Measurements from ENCODE around the gene FOSL2.

The FOSL2 gene

DNA sequence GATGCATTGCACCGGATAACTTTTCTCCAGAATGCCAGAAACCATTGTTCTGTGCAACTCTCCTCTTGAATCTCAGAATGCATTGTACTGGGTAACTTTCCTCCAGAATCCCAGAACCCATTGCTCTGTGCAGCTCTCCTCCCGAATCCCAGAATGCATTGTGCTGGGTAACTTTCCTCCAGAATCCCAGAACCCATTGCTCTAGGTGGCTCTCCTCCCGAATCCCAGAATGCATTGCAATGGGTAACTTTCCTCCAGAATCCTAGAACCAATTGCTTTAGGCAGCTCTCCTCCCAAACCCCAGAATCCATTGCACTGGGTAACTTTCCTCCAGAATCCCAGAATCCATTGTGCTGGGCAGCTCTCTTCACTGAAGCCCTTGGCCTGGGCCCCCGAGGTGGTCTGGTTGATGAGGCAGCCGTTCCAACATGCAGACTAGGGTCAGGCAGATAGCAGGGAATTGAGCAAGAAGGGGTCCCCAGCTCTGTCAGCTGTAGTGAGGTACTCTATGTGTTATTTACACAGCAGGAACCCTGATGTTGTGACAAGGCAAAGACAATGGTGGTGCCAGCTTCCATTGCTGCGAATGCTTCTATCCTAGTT lies 9.4 kb downstream of the FOSL2 start:
- H3K4me3 ChIP-seq (ENCODE audit: low read depth, low read length) = no peak overlapping the region
- no peak for DNase-seq (ENCODE audit: low read depth)
- TF ChIP-seq, protein P1, sequence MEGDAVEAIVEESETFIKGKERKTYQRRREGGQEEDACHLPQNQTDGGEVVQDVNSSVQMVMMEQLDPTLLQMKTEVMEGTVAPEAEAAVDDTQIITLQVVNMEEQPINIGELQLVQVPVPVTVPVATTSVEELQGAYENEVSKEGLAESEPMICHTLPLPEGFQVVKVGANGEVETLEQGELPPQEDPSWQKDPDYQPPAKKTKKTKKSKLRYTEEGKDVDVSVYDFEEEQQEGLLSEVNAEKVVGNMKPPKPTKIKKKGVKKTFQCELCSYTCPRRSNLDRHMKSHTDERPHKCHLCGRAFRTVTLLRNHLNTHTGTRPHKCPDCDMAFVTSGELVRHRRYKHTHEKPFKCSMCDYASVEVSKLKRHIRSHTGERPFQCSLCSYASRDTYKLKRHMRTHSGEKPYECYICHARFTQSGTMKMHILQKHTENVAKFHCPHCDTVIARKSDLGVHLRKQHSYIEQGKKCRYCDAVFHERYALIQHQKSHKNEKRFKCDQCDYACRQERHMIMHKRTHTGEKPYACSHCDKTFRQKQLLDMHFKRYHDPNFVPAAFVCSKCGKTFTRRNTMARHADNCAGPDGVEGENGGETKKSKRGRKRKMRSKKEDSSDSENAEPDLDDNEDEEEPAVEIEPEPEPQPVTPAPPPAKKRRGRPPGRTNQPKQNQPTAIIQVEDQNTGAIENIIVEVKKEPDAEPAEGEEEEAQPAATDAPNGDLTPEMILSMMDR (IDR thresholded peaks at IDR 0.05; ENCODE audit: insufficient read depth, low read depth, low read length, missing control alignments) = no peak

- DNase-seq (ENCODE audit: low read depth) = no peak
- TF ChIP-seq, protein P1 (IDR thresholded peaks at IDR 0.05; ENCODE audit: insufficient read depth, low read depth, low read length, missing control alignments) = no peak
- H3K4me3 ChIP-seq (ENCODE audit: low read depth, low read length) = no peak overlapping the region
These were observed 10.8 kb downstream of the FOSL2 start for GRCh38 chr2:28403370-28403956.

DNA sequence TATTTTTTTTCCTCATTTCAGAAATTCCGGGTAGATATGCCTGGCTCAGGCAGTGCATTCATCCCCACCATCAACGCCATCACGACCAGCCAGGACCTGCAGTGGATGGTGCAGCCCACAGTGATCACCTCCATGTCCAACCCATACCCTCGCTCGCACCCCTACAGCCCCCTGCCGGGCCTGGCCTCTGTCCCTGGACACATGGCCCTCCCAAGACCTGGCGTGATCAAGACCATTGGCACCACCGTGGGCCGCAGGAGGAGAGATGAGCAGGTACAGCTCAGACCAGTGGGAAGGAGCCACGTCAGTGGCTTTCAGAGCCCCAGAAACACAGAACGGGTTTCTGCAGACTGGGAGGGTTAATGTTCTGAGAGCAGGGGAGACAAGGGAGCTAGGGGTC lies 11.4 kb downstream of the FOSL2 start:
- H3K4me3 ChIP-seq (ENCODE audit: low read depth, low read length) = no peak overlapping the region
- no peak for DNase-seq (ENCODE audit: low read depth)
- TF ChIP-seq, protein P1 (IDR thresholded peaks at IDR 0.05; ENCODE audit: insufficient read depth, low read depth, low read length, missing control alignments) = no peak

DNA sequence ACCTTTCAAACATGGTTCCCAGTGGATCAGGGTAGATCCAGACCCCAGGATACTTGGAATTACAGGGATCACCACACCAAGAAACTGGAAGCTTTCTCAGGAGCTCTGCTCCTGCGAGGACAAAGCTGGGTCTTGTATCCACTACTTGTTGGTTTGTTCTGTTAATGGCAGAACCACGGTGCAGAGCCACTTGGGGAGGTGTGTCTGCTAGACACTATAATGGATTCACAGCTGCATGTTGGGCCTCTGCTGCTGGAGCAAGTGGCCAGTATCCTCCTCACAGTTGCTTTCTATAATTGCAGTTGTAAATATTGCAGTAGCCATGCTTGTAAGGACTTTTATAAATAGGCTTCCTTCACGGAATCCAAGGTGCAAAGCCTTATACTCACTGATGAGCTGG lies 12.9 kb downstream of the FOSL2 start:
- no peak for DNase-seq (ENCODE audit: low read depth)
- TF ChIP-seq, protein P1 (IDR thresholded peaks at IDR 0.05; ENCODE audit: insufficient read depth, low read depth, low read length, missing control alignments) = no peak
- H3K4me3 ChIP-seq (ENCODE audit: low read depth, low read length) = no peak overlapping the region

DNA sequence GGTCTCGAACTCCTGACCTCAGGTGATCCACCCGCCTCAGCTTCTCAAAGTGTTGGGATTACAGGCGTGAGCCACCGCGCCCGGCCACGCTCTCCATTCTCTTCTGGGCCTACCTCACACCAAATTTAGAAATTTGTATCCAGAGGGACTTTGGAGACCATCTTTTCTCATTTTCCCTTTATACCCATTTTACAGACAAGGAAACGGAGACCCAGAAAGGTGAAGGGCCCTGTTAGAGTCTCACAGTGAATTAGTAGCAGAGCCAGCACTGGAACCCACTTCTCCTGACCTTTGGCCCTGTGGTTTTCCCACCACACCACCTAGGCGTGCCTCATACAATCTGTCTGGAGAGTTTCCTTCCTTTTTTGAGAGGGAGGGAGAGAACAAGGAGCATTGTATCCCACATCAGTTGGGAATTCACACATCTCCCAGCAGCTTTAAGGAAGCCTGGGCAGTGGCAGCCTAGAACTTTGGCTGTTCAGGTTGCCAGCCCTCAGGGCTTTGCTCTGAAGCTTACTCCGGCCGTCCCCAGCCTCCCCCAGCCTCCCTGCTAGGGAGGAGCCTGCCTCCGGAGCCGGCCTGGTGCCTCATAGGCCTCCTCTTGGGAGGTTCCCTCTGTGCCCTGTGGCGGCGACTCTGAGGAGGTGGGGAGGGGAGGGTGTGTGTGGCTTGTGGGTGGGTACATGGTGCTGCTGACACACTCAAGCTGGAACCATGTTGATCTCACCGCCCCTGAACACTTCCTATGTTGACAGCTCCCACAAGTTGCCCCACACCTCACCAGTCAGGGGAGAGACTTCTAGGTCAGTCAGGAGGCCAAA lies 13.8 kb downstream of the FOSL2 start:
- TF ChIP-seq, protein P1 (IDR thresholded peaks at IDR 0.05; ENCODE audit: insufficient read depth, low read depth, low read length, missing control alignments) = no peak
- no peak for DNase-seq (ENCODE audit: low read depth)

GRCh38 chr2:28407131-28407975 lies 14.7 kb downstream of the FOSL2 start:
- H3K4me3 ChIP-seq (ENCODE audit: low read depth, low read length) = no peak overlapping the region
- TF ChIP-seq, protein P1 (IDR thresholded peaks at IDR 0.05; ENCODE audit: insufficient read depth, low read depth, low read length, missing control alignments) = no peak
- no peak for DNase-seq (ENCODE audit: low read depth)

More for the DNA sequence above, 13.8 kb downstream of the FOSL2 start:
- H3K4me3 ChIP-seq (ENCODE audit: low read depth, low read length) = no peak overlapping the region
